HEK293 (cell line): Measurements from ENCODE around the gene DNAJB1.

Experiments used
- BCL11B ChIP-seq: fragments of 450-650 bp; formaldehyde crosslinking; IDR thresholded peaks from 2 replicates; pipeline ENCODE4 v1.5.1; 2016; ENCODE audit warnings: low read depth, missing biosample characterization, missing genetic modification characterization
- KLF9 ChIP-seq: fragments of 450-650 bp; formaldehyde crosslinking; IDR thresholded peaks from 2 replicates; pipeline ENCODE4 v1.5.1; 2016; ENCODE audit warnings: missing biosample characterization, missing genetic modification characterization, low read depth
- ZBTB7A ChIP-seq: fragments of 450-650 bp; formaldehyde crosslinking; IDR thresholded peaks from 2 replicates; pipeline ENCODE4 v1.5.1; 2016; ENCODE audit warnings: low read depth, missing biosample characterization, missing genetic modification characterization
- TF ChIP-seq, protein P1 (sequence below): fragments of 450-650 bp; formaldehyde crosslinking; IDR thresholded peaks from 2 replicates; pipeline ENCODE4 v1.5.1; 2016; ENCODE audit warnings: missing biosample characterization, missing genetic modification characterization
- TF ChIP-seq, protein P2 (sequence below): fragments of 450-650 bp; formaldehyde crosslinking; IDR thresholded peaks from 2 replicates; pipeline ENCODE4 v1.5.1; 2016; ENCODE audit warnings: missing biosample characterization, missing genetic modification characterization

DNA sequence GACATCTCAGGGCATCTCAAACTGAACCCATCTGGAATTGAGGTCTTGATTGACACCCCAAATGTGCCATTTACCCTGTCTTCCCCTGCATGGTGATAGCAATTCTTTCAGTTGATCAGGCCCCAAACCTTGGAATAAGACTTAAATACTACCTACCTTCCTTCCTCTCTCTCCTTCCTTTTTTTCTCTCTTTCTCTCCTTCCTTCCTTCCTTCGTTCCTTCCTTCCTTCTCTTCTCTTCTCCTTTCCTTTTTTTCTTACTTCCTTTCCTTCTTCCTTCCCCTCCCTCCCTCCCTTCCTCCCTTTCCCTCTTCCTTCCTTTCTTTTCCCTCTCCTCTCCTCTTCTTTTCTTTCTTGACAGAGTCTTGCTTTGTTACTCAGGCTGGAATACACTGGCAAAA, 14.9 kb downstream of the DNAJB1 start:
- TF ChIP-seq, protein P1, sequence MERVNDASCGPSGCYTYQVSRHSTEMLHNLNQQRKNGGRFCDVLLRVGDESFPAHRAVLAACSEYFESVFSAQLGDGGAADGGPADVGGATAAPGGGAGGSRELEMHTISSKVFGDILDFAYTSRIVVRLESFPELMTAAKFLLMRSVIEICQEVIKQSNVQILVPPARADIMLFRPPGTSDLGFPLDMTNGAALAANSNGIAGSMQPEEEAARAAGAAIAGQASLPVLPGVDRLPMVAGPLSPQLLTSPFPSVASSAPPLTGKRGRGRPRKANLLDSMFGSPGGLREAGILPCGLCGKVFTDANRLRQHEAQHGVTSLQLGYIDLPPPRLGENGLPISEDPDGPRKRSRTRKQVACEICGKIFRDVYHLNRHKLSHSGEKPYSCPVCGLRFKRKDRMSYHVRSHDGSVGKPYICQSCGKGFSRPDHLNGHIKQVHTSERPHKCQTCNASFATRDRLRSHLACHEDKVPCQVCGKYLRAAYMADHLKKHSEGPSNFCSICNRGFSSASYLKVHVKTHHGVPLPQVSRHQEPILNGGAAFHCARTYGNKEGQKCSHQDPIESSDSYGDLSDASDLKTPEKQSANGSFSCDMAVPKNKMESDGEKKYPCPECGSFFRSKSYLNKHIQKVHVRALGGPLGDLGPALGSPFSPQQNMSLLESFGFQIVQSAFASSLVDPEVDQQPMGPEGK (tag by site-specific recombination) = no peak
- TF ChIP-seq, protein P2, sequence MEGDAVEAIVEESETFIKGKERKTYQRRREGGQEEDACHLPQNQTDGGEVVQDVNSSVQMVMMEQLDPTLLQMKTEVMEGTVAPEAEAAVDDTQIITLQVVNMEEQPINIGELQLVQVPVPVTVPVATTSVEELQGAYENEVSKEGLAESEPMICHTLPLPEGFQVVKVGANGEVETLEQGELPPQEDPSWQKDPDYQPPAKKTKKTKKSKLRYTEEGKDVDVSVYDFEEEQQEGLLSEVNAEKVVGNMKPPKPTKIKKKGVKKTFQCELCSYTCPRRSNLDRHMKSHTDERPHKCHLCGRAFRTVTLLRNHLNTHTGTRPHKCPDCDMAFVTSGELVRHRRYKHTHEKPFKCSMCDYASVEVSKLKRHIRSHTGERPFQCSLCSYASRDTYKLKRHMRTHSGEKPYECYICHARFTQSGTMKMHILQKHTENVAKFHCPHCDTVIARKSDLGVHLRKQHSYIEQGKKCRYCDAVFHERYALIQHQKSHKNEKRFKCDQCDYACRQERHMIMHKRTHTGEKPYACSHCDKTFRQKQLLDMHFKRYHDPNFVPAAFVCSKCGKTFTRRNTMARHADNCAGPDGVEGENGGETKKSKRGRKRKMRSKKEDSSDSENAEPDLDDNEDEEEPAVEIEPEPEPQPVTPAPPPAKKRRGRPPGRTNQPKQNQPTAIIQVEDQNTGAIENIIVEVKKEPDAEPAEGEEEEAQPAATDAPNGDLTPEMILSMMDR (tag by site-specific recombination) = no peak
- no peak for TF ChIP-seq ZBTB7A (tag by site-specific recombination)
- TF ChIP-seq KLF9 (tag by site-specific recombination) = no peak
- no peak for TF ChIP-seq BCL11B
